Stomach (tissue), 9 donors: ENCODE measurements around the gene LMAN1L. TPM values are rescaled to one million over a fixed set of nuclear protein-coding genes. Genes with fewer than 3 reads are reported as not detected.
A peak's percentile ranks its signal among the peaks of the same experiment; 100 is the strongest.

Source experiments
- DNase-seq, 2 donors: peaks; one replicate each; pipeline versions ENCODE4 v3.0.0 to v3.0.0-alpha.2; 2013 to 2019
- H3K27ac ChIP-seq, 5 donors: fragments of 200-600 bp in 4 of 5; sonication (generic) in 4 of 5; one replicate each; pipeline ENCODE4 v1.5.1; 2013 to 2019; ENCODE audit warnings: mild to moderate bottlenecking in 1 of 5, moderate library complexity in 1 of 5
- H3K27me3 ChIP-seq, 3 donors: fragments of 200-600 bp; sonication (generic); one replicate each; pipeline ENCODE4 v1.5.1; 2017 to 2019; ENCODE audit warnings: mixed run types in 1 of 3
- H3K36me3 ChIP-seq, 4 donors: fragments of 200-600 bp; sonication (generic); 1 replicate in 3 of 4; 2 replicates in 1 of 4; pipeline ENCODE4 v1.5.1; 2016 to 2019
- H3K4me1 ChIP-seq, 4 donors: fragments of 200-600 bp; sonication (generic); one replicate each; pipeline ENCODE4 v1.5.1; 2016 to 2019
- H3K4me3 ChIP-seq, 4 donors: fragments of 200-600 bp; sonication (generic) in 3 of 4; one replicate each; pipeline ENCODE4 v1.5.1; 2016 to 2019; ENCODE audit warnings: mild to moderate bottlenecking in 1 of 4
- H3K9me3 ChIP-seq, 4 donors: fragments of 200-600 bp; sonication (generic); one replicate each; pipeline ENCODE4 v1.5.1; 2016 to 2019
- EP300 ChIP-seq: sonication (generic); formaldehyde crosslinking; IDR thresholded peaks from one replicate; pipeline ENCODE4 v1.6.1; 2017; ENCODE audit warnings: antibody characterized with exemption
- POLR2A ChIP-seq, 4 donors: fragments of 450-650 bp; IDR thresholded peaks; one replicate each; pipeline ENCODE4 v1.6.1; 2016; ENCODE audit warnings: antibody characterized with exemption in 4 of 4, control low read depth in 2 of 4, mild to moderate bottlenecking in 1 of 4, moderate library complexity in 1 of 4
- POLR2AphosphoS5 ChIP-seq, 3 donors: sonication (generic); formaldehyde crosslinking; IDR thresholded peaks; one replicate each; pipeline ENCODE4 v1.6.1; 2016; ENCODE audit warnings: antibody characterized with exemption in 3 of 3
- WGBS, 5 donors: extraction: QIAGEN DNeasy Blood & Tissue Kit in 3 of 5; methylation state at CpG; one replicate each; pipeline versions ENCODE4 v1.1.5 to v1.1.7; 2013 to 2018; 5-methylcytosine and 5-hydroxymethylcytosine counted together
- intact Hi-C: fragments of 100-400 bp; cut with DNase I; formaldehyde crosslinking; loops from one replicate; pipeline ENCODE4 v1.15.1; 2023; ENCODE audit warnings: low total_unique reads
- polyA plus RNA-seq, 3 donors: library from polyadenylated mRNA; stranded (reverse); fragments of 200-250 nt; gene quantifications; one replicate each; pipeline ENCODE4 v1.2.3, GENCODE V29; 2013
- total RNA-seq, 5 donors: library from RNA; depleted of rRNA; stranded (reverse); fragments of >200 nt; gene quantifications; one replicate each; pipeline versions ENCODE4 v1.1.0 to v1.2.3, GENCODE V29; 2014 to 2016
- TF ChIP-seq, protein P1 (sequence below), 7 experiments: fragments of 450-650 bp in 4 of 7; fragments of 200-600 bp in 3 of 7; sonication (generic) in 3 of 7; IDR thresholded peaks; one replicate each; pipeline ENCODE4 v1.5.1; 2016 to 2019; ENCODE audit warnings: antibody characterized with exemption in 7 of 7, control low read depth in 2 of 7, mild to moderate bottlenecking in 1 of 7
- donor health status: healthy with polysubstance abuse.
- donor health status: Bipolar disorder and iron deficiency.
- donor health status: healthy.

LMAN1L gene
- total and polyA plus RNA-seq, 8 donors, result 5.9 to 83.5 TPM; not detected in 6

DNA sequence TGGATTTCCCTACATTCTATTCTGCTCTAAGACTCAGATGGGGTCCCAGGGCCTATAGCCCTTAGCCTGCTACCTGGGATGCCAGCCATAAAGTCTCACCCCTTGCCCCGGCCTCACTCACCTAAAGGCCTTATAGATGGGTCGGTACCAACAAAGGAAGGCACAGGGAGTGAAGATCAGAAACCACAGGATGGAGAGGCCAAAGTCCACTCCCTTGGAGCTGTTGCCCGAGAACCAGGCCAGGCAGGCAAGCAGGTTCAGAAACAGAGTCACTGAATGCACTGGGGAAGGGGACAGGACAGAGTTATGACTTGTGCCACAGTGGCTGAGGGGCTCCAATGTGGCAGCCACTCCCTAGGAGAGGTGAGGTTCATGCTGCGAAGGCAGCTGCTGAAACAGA is 37.8 kb downstream of the LMAN1L start:
- no peak for DNase-seq
- TF ChIP-seq POLR2A (IDR thresholded peaks at IDR 0.05), result no peak
- no peak for TF ChIP-seq EP300
- TF ChIP-seq POLR2AphosphoS5 (IDR thresholded peaks at IDR 0.05), result no peak
- TF ChIP-seq, protein P1, sequence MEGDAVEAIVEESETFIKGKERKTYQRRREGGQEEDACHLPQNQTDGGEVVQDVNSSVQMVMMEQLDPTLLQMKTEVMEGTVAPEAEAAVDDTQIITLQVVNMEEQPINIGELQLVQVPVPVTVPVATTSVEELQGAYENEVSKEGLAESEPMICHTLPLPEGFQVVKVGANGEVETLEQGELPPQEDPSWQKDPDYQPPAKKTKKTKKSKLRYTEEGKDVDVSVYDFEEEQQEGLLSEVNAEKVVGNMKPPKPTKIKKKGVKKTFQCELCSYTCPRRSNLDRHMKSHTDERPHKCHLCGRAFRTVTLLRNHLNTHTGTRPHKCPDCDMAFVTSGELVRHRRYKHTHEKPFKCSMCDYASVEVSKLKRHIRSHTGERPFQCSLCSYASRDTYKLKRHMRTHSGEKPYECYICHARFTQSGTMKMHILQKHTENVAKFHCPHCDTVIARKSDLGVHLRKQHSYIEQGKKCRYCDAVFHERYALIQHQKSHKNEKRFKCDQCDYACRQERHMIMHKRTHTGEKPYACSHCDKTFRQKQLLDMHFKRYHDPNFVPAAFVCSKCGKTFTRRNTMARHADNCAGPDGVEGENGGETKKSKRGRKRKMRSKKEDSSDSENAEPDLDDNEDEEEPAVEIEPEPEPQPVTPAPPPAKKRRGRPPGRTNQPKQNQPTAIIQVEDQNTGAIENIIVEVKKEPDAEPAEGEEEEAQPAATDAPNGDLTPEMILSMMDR (IDR thresholded peaks at IDR 0.05), result no peak

GRCh38 chr15:74851960-74852359 is 39.3 kb downstream of the LMAN1L start:
- H3K4me1 ChIP-seq, result peaks cover 3 to 20% (median 12%) of the 10 kb centered on the region in 4 donors
- intact Hi-C loops, result no loop called here
- no peaks in the 10 kb centered on the region for H3K27me3 ChIP-seq
- peaks cover 63 to 80% (median 77%) of the 10 kb centered on the region in 4 donors for H3K36me3 ChIP-seq
- H3K9me3 ChIP-seq, result no peaks in the 10 kb centered on the region
- 83 to 92% (median 90%) methylated on average over 7 of the region's 7 CpGs for WGBS, 5 donors
- H3K4me3 ChIP-seq, result no peak overlapping the region
- no peak for DNase-seq
- no peak for TF ChIP-seq POLR2A (IDR thresholded peaks at IDR 0.05)
- TF ChIP-seq, protein P1 (IDR thresholded peaks at IDR 0.05), result no peak
- TF ChIP-seq EP300, result no peak
- TF ChIP-seq POLR2AphosphoS5 (IDR thresholded peaks at IDR 0.05), result no peak
- no peak overlapping the region for H3K27ac ChIP-seq

More for the DNA sequence above, 37.8 kb downstream of the LMAN1L start:
- Histone ChIP-seq H3K4me1 (peaks cover 0 to 11% (median 6%) of the 10 kb centered on the region in 4 donors), H3K27me3 (no peaks in the 10 kb centered on the region), H3K27ac (no peak overlapping the region), H3K4me3 (no peak overlapping the region), H3K36me3 (peaks cover 67 to 95% (median 93%) of the 10 kb centered on the region in 4 donors), H3K9me3 (no peaks in the 10 kb centered on the region)
- intact Hi-C loops, result no loop called here
- 62 to 76% (median 69%) methylated on average over 4 of the region's 4 CpGs for WGBS, 5 donors

- TF ChIP-seq POLR2AphosphoS5 (IDR thresholded peaks at IDR 0.05), result no peak
- no peak for TF ChIP-seq POLR2A (IDR thresholded peaks at IDR 0.05)
- Histone ChIP-seq H3K4me3 (no peak overlapping the region), H3K9me3 (no peaks in the 10 kb centered on the region), H3K27ac (no peak overlapping the region), H3K36me3 (peaks cover 46 to 63% (median 51%) of the 10 kb centered on the region in 4 donors), H3K27me3 (no peaks in the 10 kb centered on the region), H3K4me1 (peaks cover 28 to 34% (median 30%) of the 10 kb centered on the region in 4 donors)
- DNase-seq, result no peak
- intact Hi-C loops, result no loop called here
- 94 to 96% (median 95%) methylated on average over 11 to 13 of the region's 13 CpGs for WGBS, 5 donors
Measured at GRCh38 chr15:74854453-74855022, 41.9 kb downstream of the LMAN1L start.

GRCh38 chr15:74855857-74856256 is 43.2 kb downstream of the LMAN1L start:
- Histone ChIP-seq H3K4me1 (peaks cover 35 to 43% (median 38%) of the 10 kb centered on the region in 4 donors), H3K9me3 (no peaks in the 10 kb centered on the region), H3K36me3 (peaks cover 34 to 50% (median 38%) of the 10 kb centered on the region in 4 donors), H3K27me3 (no peaks in the 10 kb centered on the region), H3K27ac (no peak overlapping the region), H3K4me3 (no peak overlapping the region)
- intact Hi-C loops, result no loop called here
- 76 to 100% (median 94%) methylated on average over 2 of the region's 2 CpGs for WGBS, 5 donors
- TF ChIP-seq POLR2AphosphoS5 (IDR thresholded peaks at IDR 0.05), result no peak
- TF ChIP-seq, protein P1 (IDR thresholded peaks at IDR 0.05), result no peak
- no peak for TF ChIP-seq POLR2A (IDR thresholded peaks at IDR 0.05)
- TF ChIP-seq EP300, result no peak
- no peak for DNase-seq

- H3K4me1 ChIP-seq, result peaks cover 35 to 43% (median 38%) of the 10 kb centered on the region in 4 donors
- H3K36me3 ChIP-seq, result peaks cover 27 to 43% (median 33%) of the 10 kb centered on the region in 4 donors
- 98 to 100% (median 100%) methylated on average over 1 of the region's 1 CpG for WGBS, 5 donors
- H3K27ac ChIP-seq, result peak overlapping the region in 1 of 5 donors; percentile 34
- intact Hi-C loops, result no loop called here
- no peak overlapping the region for H3K4me3 ChIP-seq
- H3K27me3 ChIP-seq, result no peaks in the 10 kb centered on the region
- no peak for DNase-seq
- no peaks in the 10 kb centered on the region for H3K9me3 ChIP-seq
- TF ChIP-seq, protein P1 (IDR thresholded peaks at IDR 0.05), result no peak
- TF ChIP-seq POLR2AphosphoS5 (IDR thresholded peaks at IDR 0.05), result no peak
- no peak for TF ChIP-seq POLR2A (IDR thresholded peaks at IDR 0.05)
- no peak for TF ChIP-seq EP300
Measured at GRCh38 chr15:74856537-74856936, 43.9 kb downstream of the LMAN1L start.
